T-helper 2 cell treated with Interferon-gamma antibody and Interleukin-4, amounts not matched to agents 100 ng/mL and 5 ng/mL, for 36 hours (primary cell): ENCODE measurements around the gene TRIO. TPM values are rescaled to one million over a fixed set of nuclear protein-coding genes. Genes with fewer than 3 reads are reported as not detected.
"Not testable (repeated sequence)": the region's sequence is repeated elsewhere in the genome, so short reads cannot be mapped to it uniquely, and the experiment has no call there.

Experiments used
- intact Hi-C: fragments of 100-400 bp; cut with micrococcal nuclease; formaldehyde crosslinking; loops from one replicate; pipeline ENCODE4 v1.15.1; 2023
- total RNA-seq: library from RNA; stranded (reverse); gene quantifications from 2 replicates; pipeline ENCODE4 v1.2.3, GENCODE V29; 2022

Gene TRIO
- 13.3 and 17.2 TPM in 2 replicates for total RNA-seq

GRCh38 chr5:14142827-14143545 lies at the start of gene TRIO:
Gene TRIO, plus strand, starts transcription at chr5:14143342. Its CDS starts 384 bp downstream, at chr5:14143726.
- intact Hi-C loops = loop anchor here (5.0 to 10.0 kb wide), 2 partner anchors 119 to 222 kb away; no protein-coding TSS in a partner anchor

- intact Hi-C loops = not testable (repeated sequence)
These were observed 45.8 kb upstream of the TRIO start for GRCh38 chr5:14097380-14097779.

GRCh38 chr5:14097998-14098471 lies 45.1 kb upstream of the TRIO start:
- intact Hi-C loops = no loop called here

GRCh38 chr5:14100281-14100680 lies 42.9 kb upstream of the TRIO start:
- intact Hi-C loops = no loop called here

- intact Hi-C loops = no loop called here
These were observed 41.2 kb upstream of the TRIO start for GRCh38 chr5:14101922-14102321.

- intact Hi-C loops = no loop called here
These were observed 40.5 kb upstream of the TRIO start for GRCh38 chr5:14102666-14103065.

GRCh38 chr5:14105718-14106410 lies 37.3 kb upstream of the TRIO start:
- intact Hi-C loops = no loop called here

- intact Hi-C loops = no loop called here
These were observed 35.6 kb upstream of the TRIO start for GRCh38 chr5:14107536-14107935.

- intact Hi-C loops = no loop called here
These were observed 34.8 kb upstream of the TRIO start for GRCh38 chr5:14108170-14108996.

GRCh38 chr5:14109041-14109747 lies 33.9 kb upstream of the TRIO start:
- intact Hi-C loops = loop anchor here (1.0 kb wide), 1 partner anchor 35 kb away; no protein-coding TSS in a partner anchor

GRCh38 chr5:14109771-14110170 lies 33.4 kb upstream of the TRIO start:
- intact Hi-C loops = loop anchor here (1.0 kb wide), 1 partner anchor 35 kb away; no protein-coding TSS in a partner anchor

GRCh38 chr5:14110196-14110595 lies 32.9 kb upstream of the TRIO start:
- intact Hi-C loops = no loop called here

- intact Hi-C loops = no loop called here
These were observed 32.5 kb upstream of the TRIO start for GRCh38 chr5:14110680-14111079.

- intact Hi-C loops = no loop called here
These were observed 30.0 kb upstream of the TRIO start for GRCh38 chr5:14112998-14113652.

- intact Hi-C loops = no loop called here
These were observed 28.4 kb upstream of the TRIO start for GRCh38 chr5:14114615-14115251.

- intact Hi-C loops = no loop called here
These were observed 27.7 kb upstream of the TRIO start for GRCh38 chr5:14115323-14115895.

- intact Hi-C loops = no loop called here
These were observed 24.4 kb upstream of the TRIO start for GRCh38 chr5:14118551-14119320.

- intact Hi-C loops = no loop called here
These were observed 23.0 kb upstream of the TRIO start for GRCh38 chr5:14120176-14120575.

- intact Hi-C loops = no loop called here
These were observed 21.6 kb upstream of the TRIO start for GRCh38 chr5:14121552-14121951.
